ENCODE measurements around the gene FER.

Gene FER

GRCh38 chr5:109080896-109081295, 333.2 kb downstream of the FER start:
- TF ChIP-seq, protein P1, sequence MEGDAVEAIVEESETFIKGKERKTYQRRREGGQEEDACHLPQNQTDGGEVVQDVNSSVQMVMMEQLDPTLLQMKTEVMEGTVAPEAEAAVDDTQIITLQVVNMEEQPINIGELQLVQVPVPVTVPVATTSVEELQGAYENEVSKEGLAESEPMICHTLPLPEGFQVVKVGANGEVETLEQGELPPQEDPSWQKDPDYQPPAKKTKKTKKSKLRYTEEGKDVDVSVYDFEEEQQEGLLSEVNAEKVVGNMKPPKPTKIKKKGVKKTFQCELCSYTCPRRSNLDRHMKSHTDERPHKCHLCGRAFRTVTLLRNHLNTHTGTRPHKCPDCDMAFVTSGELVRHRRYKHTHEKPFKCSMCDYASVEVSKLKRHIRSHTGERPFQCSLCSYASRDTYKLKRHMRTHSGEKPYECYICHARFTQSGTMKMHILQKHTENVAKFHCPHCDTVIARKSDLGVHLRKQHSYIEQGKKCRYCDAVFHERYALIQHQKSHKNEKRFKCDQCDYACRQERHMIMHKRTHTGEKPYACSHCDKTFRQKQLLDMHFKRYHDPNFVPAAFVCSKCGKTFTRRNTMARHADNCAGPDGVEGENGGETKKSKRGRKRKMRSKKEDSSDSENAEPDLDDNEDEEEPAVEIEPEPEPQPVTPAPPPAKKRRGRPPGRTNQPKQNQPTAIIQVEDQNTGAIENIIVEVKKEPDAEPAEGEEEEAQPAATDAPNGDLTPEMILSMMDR (IDR thresholded peaks at IDR 0.05; ENCODE audit: borderline replicate concordance, extremely low read depth, low read length, poor library complexity, severe bottlenecking), result no peak
- no peak for TF ChIP-seq EZH2 (IDR thresholded peaks at IDR 0.05; ENCODE audit: borderline replicate concordance, low read depth, low read length, severe bottlenecking)
- no peaks in the 10 kb centered on the region for H3K9me3 ChIP-seq (ENCODE audit: insufficient read depth, low read length, severe bottlenecking)
- no peaks in the 10 kb centered on the region for H4K20me1 ChIP-seq (ENCODE audit: insufficient read depth, low read length)
- DNase-seq, result no peak
- no peak overlapping the region for H2AFZ ChIP-seq (ENCODE audit: low read depth, low read length)
- no peak overlapping the region for H3K4me2 ChIP-seq (ENCODE audit: insufficient read depth, low read length)
- H3K4me3 ChIP-seq (ENCODE audit: low read depth in 1 of 2, low read length in 2 of 2), result no peak overlapping the region
- no peaks in the 10 kb centered on the region for H3K27me3 ChIP-seq (ENCODE audit: insufficient read depth, low read length, poor library complexity)
- no peaks in the 10 kb centered on the region for H3K79me2 ChIP-seq (ENCODE audit: insufficient read depth, low read length)
- no peaks in the 10 kb centered on the region for H3K36me3 ChIP-seq (ENCODE audit: insufficient read depth, low read length)
- no peak overlapping the region for H3K9ac ChIP-seq (ENCODE audit: low read depth, low read length)
- no peak for ATAC-seq (ENCODE audit: insufficient read depth, low read depth)
- H3K4me1 ChIP-seq (ENCODE audit: insufficient read depth, low read length), result no peaks in the 10 kb centered on the region
- H3K27ac ChIP-seq (ENCODE audit: low read length), result no peak overlapping the region

DNA sequence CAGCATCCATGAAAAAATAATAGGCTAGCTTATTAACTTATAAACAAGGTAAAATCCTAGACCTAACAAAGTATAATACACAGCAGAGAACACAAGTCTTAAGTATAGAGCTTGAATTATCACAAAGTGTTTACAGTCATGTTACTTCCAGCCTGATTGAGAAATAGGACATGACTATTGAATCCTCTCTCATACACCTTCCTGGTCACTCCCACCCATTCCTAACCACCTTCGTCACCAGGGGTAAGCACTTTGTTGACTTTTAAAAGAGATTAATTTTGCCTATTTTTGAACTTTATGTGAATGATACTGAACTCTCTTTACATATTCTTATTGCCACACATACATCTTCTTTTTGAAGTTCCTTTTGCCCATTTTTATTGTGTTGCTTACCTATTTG, 336.2 kb downstream of the FER start:
- no peak overlapping the region for H3K9ac ChIP-seq (ENCODE audit: low read depth, low read length)
- H3K4me3 ChIP-seq (ENCODE audit: low read depth in 1 of 2, low read length in 2 of 2), result no peak overlapping the region
- H3K27ac ChIP-seq (ENCODE audit: low read length), result no peak overlapping the region
- H3K36me3 ChIP-seq (ENCODE audit: insufficient read depth, low read length), result no peaks in the 10 kb centered on the region
- no peaks in the 10 kb centered on the region for H4K20me1 ChIP-seq (ENCODE audit: insufficient read depth, low read length)
- H3K4me2 ChIP-seq (ENCODE audit: insufficient read depth, low read length), result no peak overlapping the region
- no peak for DNase-seq
- H3K27me3 ChIP-seq (ENCODE audit: insufficient read depth, low read length, poor library complexity), result no peaks in the 10 kb centered on the region
- no peaks in the 10 kb centered on the region for H3K4me1 ChIP-seq (ENCODE audit: insufficient read depth, low read length)
- no peak for ATAC-seq (ENCODE audit: insufficient read depth, low read depth)
- no peak for TF ChIP-seq EZH2 (IDR thresholded peaks at IDR 0.05; ENCODE audit: borderline replicate concordance, low read depth, low read length, severe bottlenecking)
- TF ChIP-seq, protein P1 (IDR thresholded peaks at IDR 0.05; ENCODE audit: borderline replicate concordance, extremely low read depth, low read length, poor library complexity, severe bottlenecking), result no peak
- H3K9me3 ChIP-seq (ENCODE audit: insufficient read depth, low read length, severe bottlenecking), result no peaks in the 10 kb centered on the region
- no peaks in the 10 kb centered on the region for H3K79me2 ChIP-seq (ENCODE audit: insufficient read depth, low read length)
- no peak overlapping the region for H2AFZ ChIP-seq (ENCODE audit: low read depth, low read length)

DNA sequence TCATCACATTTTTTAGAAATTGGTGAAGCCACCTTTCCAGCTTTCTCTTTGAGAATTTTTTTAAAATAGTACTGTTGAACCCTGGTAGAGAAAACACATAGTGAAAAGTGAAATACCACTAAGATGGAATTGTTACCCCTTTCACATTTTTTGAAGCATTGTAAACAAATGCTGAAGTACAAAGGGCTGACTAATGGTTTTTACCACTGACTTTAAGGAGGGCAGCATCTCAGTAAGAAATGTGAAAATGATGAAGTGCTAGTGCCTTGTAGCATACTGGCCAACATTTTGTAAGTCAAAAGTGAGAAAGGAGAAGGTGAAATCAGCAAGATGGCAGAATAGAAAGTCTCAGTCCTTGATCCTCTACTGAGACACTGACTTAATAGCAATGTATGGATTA, 341.5 kb downstream of the FER start:
- Histone ChIP-seq H3K9ac (ENCODE audit: low read depth, low read length) (no peak overlapping the region), H3K4me1 (ENCODE audit: insufficient read depth, low read length) (no peaks in the 10 kb centered on the region), H3K36me3 (ENCODE audit: insufficient read depth, low read length) (no peaks in the 10 kb centered on the region), H3K4me2 (ENCODE audit: insufficient read depth, low read length) (no peak overlapping the region), H3K4me3 (ENCODE audit: low read depth in 1 of 2, low read length in 2 of 2) (no peak overlapping the region), H3K9me3 (ENCODE audit: insufficient read depth, low read length, severe bottlenecking) (no peaks in the 10 kb centered on the region), H3K79me2 (ENCODE audit: insufficient read depth, low read length) (no peaks in the 10 kb centered on the region), H3K27me3 (ENCODE audit: insufficient read depth, low read length, poor library complexity) (no peaks in the 10 kb centered on the region), H3K27ac (ENCODE audit: low read length) (no peak overlapping the region), H2AFZ (ENCODE audit: low read depth, low read length) (no peak overlapping the region), H4K20me1 (ENCODE audit: insufficient read depth, low read length) (no peaks in the 10 kb centered on the region)
- ATAC-seq (ENCODE audit: insufficient read depth, low read depth) (no peak), DNase-seq (no peak)
- TF ChIP-seq EZH2 (IDR thresholded peaks at IDR 0.05; ENCODE audit: borderline replicate concordance, low read depth, low read length, severe bottlenecking), result no peak
- TF ChIP-seq, protein P1 (IDR thresholded peaks at IDR 0.05; ENCODE audit: borderline replicate concordance, extremely low read depth, low read length, poor library complexity, severe bottlenecking), result no peak

GRCh38 chr5:109099081-109099480, 351.4 kb downstream of the FER start:
- Histone ChIP-seq H3K27me3 (ENCODE audit: insufficient read depth, low read length, poor library complexity) (no peaks in the 10 kb centered on the region), H4K20me1 (ENCODE audit: insufficient read depth, low read length) (no peaks in the 10 kb centered on the region), H3K9ac (ENCODE audit: low read depth, low read length) (no peak overlapping the region), H2AFZ (ENCODE audit: low read depth, low read length) (no peak overlapping the region), H3K4me2 (ENCODE audit: insufficient read depth, low read length) (no peak overlapping the region), H3K4me1 (ENCODE audit: insufficient read depth, low read length) (no peaks in the 10 kb centered on the region), H3K4me3 (ENCODE audit: low read depth in 1 of 2, low read length in 2 of 2) (no peak overlapping the region), H3K36me3 (ENCODE audit: insufficient read depth, low read length) (no peaks in the 10 kb centered on the region), H3K27ac (ENCODE audit: low read length) (no peak overlapping the region), H3K79me2 (ENCODE audit: insufficient read depth, low read length) (no peaks in the 10 kb centered on the region), H3K9me3 (ENCODE audit: insufficient read depth, low read length, severe bottlenecking) (no peaks in the 10 kb centered on the region)
- DNase-seq (no peak), ATAC-seq (ENCODE audit: insufficient read depth, low read depth) (no peak)
- TF ChIP-seq EZH2 (IDR thresholded peaks at IDR 0.05; ENCODE audit: borderline replicate concordance, low read depth, low read length, severe bottlenecking), result no peak
- TF ChIP-seq, protein P1 (IDR thresholded peaks at IDR 0.05; ENCODE audit: borderline replicate concordance, extremely low read depth, low read length, poor library complexity, severe bottlenecking), result no peak

Data from DND-41 (cell line).